ENCODE results near the gene NT5DC1.

- no peak for TF ChIP-seq ZNF580 (tag by site-specific recombination; IDR thresholded peaks at IDR 0.05)
- TF ChIP-seq CTCF (tag by site-specific recombination; IDR thresholded peaks at IDR 0.05), result no peak
- TF ChIP-seq MYNN (tag by site-specific recombination; IDR thresholded peaks at IDR 0.05; ENCODE audit: borderline replicate concordance), result no peak
Observed at GRCh38 chr6:116159782-116160524, 59.3 kb downstream of the NT5DC1 start.
